Thoracic aorta (tissue), 2 donors: ENCODE results near the gene MAP7D1. TPM values are rescaled to one million over a fixed set of nuclear protein-coding genes. Genes with fewer than 3 reads are reported as not detected.
A peak's percentile ranks its signal among the peaks of the same experiment; 100 is the strongest.

Source experiments
- ATAC-seq: fragments of 150-250 bp; one replicate; pipeline ENCODE4 v1.8.0; 2017; ENCODE audit warnings: low read depth; ENCODE audit not compliant: insufficient number of reproducible peaks, low FRiP score
- DNase-seq: peaks from one replicate; pipeline ENCODE4 v3.0.0-alpha.2; 2020; ENCODE audit warnings: low spot score
- H3K27ac ChIP-seq, 2 donors: fragments of 200-600 bp; sonication (generic); 1 replicate in 1 of 2; 2 replicates in 1 of 2; pipeline ENCODE4 v1.5.1; 2016; ENCODE audit warnings: mild to moderate bottlenecking in 2 of 2, moderate library complexity in 2 of 2
- H3K27me3 ChIP-seq: fragments of 200-600 bp; sonication (generic); replicated peaks from 2 replicates; pipeline ENCODE4 v1.6.0; 2016; ENCODE audit warnings: mild to moderate bottlenecking; ENCODE audit not compliant: insufficient read depth
- H3K36me3 ChIP-seq: fragments of 200-600 bp; sonication (generic); one replicate; pipeline ENCODE4 v1.5.1; 2016
- H3K4me1 ChIP-seq, 2 donors: fragments of 200-600 bp; sonication (generic); 1 replicate in 1 of 2; 2 replicates in 1 of 2; pipeline versions ENCODE4 v1.5.1 to v1.6.0; 2016; ENCODE audit warnings: low read depth in 2 of 2, mild to moderate bottlenecking in 1 of 2; ENCODE audit not compliant: control insufficient read depth in 1 of 2
- H3K4me3 ChIP-seq: fragments of 200-600 bp; sonication (generic); 2 replicates; pipeline ENCODE4 v1.5.1; 2016; ENCODE audit warnings: mild to moderate bottlenecking
- H3K9me3 ChIP-seq: fragments of 200-600 bp; sonication (generic); 2 replicates; pipeline ENCODE4 v1.5.1; 2016
- CTCF ChIP-seq: fragments of 200-600 bp; sonication (generic); IDR thresholded peaks from one replicate; pipeline ENCODE4 v1.5.1; 2019; ENCODE audit warnings: antibody characterized with exemption
- total RNA-seq, 2 donors: library from RNA; depleted of rRNA; stranded (reverse); fragments of >200 nt; gene quantifications; one replicate each; pipeline versions ENCODE4 v1.1.0 to v1.2.3, GENCODE V29; 2016

Gene MAP7D1
- total RNA-seq, 2 donors from 2014 or later: 170 to 186 TPM

- DNase-seq (no peak), ATAC-seq (no peak)
- peaks cover 42 to 60% of the 10 kb centered on the region in 2 donors for H3K4me1 ChIP-seq
- H3K36me3 ChIP-seq: no peaks in the 10 kb centered on the region
- H3K9me3 ChIP-seq: no peaks in the 10 kb centered on the region
- H3K27me3 ChIP-seq: no peaks in the 10 kb centered on the region
- TF ChIP-seq CTCF: no peak
- H3K27ac ChIP-seq: peak overlapping the region; percentile 96 to 97
- H3K4me3 ChIP-seq: peak overlapping the region; percentile 79
Observed at GRCh38 chr1:36151134-36151844, 4.7 kb upstream of the MAP7D1 start.

- no peak for DNase-seq
- H3K4me1 ChIP-seq: peaks cover 42 to 60% of the 10 kb centered on the region in 2 donors
- TF ChIP-seq CTCF: no peak
Observed at GRCh38 chr1:36151845-36152203, 4.1 kb upstream of the MAP7D1 start.

GRCh38 chr1:36153476-36153875 is 2.5 kb upstream of the MAP7D1 start:
- no peaks in the 10 kb centered on the region for H3K27me3 ChIP-seq
- H3K27ac ChIP-seq: peak overlapping the region; percentile 97 to 99
- H3K4me3 ChIP-seq: no peak overlapping the region
- H3K9me3 ChIP-seq: no peaks in the 10 kb centered on the region
- ATAC-seq (no peak), DNase-seq (no peak)
- TF ChIP-seq CTCF: no peak
- H3K4me1 ChIP-seq: peaks cover 43 to 56% of the 10 kb centered on the region in 2 donors
- no peaks in the 10 kb centered on the region for H3K36me3 ChIP-seq

More at GRCh38 chr1:36151845-36152203, 4.1 kb upstream of the MAP7D1 start:
- no peaks in the 10 kb centered on the region for H3K27me3 ChIP-seq
- H3K4me3 ChIP-seq: no peak overlapping the region
- peak overlapping the region; percentile 96 to 97 for H3K27ac ChIP-seq
- no peaks in the 10 kb centered on the region for H3K36me3 ChIP-seq
- no peak for ATAC-seq
- no peaks in the 10 kb centered on the region for H3K9me3 ChIP-seq

GRCh38 chr1:36154335-36154734 is 1.6 kb upstream of the MAP7D1 start:
- ATAC-seq: no peak
- no peak for TF ChIP-seq CTCF
- Histone ChIP-seq H3K36me3 (no peaks in the 10 kb centered on the region), H3K27ac (peak overlapping the region; percentile 98 to 99), H3K4me1 (peaks cover 49 to 60% of the 10 kb centered on the region in 2 donors), H3K4me3 (no peak overlapping the region), H3K27me3 (no peaks in the 10 kb centered on the region), H3K9me3 (no peaks in the 10 kb centered on the region)
- no peak for DNase-seq

GRCh38 chr1:36154765-36155407 is 1.1 kb upstream of the MAP7D1 start:
- Histone ChIP-seq H3K27ac (peak overlapping the region; percentile 98 to 99), H3K4me3 (peak overlapping the region; percentile 99), H3K4me1 (peaks cover 54 to 63% of the 10 kb centered on the region in 2 donors), H3K27me3 (no peaks in the 10 kb centered on the region), H3K9me3 (no peaks in the 10 kb centered on the region), H3K36me3 (no peaks in the 10 kb centered on the region)
- TF ChIP-seq CTCF: no peak
- no peak for ATAC-seq
- no peak for DNase-seq
